Measurements from ENCODE around the gene SCN8A.

- TF ChIP-seq CTCF (IDR thresholded peaks at IDR 0.05; ENCODE audit: extremely low read depth in 1 of 2, insufficient read depth in 1 of 2, low read depth in 1 of 2, low read length in 2 of 2) (no peak), POLR2AphosphoS5 (IDR thresholded peaks at IDR 0.05; ENCODE audit: insufficient read depth, low read depth, low read length) (no peak), EZH2 (IDR thresholded peaks at IDR 0.05; ENCODE audit: borderline replicate concordance, low read depth, low read length, severe bottlenecking) (no peak)
Observed at GRCh38 chr12:51749986-51750317, 158.9 kb downstream of the SCN8A start.

All from endothelial cell of umbilical vein (primary cell).